HG03280 (cell line): ENCODE measurements around the gene NCK2.

Experiments used
- ATAC-seq: cut with Tn5 transposase; IDR thresholded peaks from one replicate; pipeline ENCODE4 v1.9.1; 2021; ENCODE audit warnings: mild to moderate bottlenecking, moderate library complexity; ENCODE audit not compliant: unreplicated experiment

The NCK2 gene

GRCh38 chr2:105808423-105809096, 63.8 kb downstream of the NCK2 start:
- no peak for ATAC-seq

- peak; percentile 57 for ATAC-seq
These were observed 64.4 kb downstream of the NCK2 start for GRCh38 chr2:105809097-105809473.

- ATAC-seq: no peak
These were observed 65.0 kb downstream of the NCK2 start for GRCh38 chr2:105809723-105810122.

GRCh38 chr2:105812180-105813044, 67.7 kb downstream of the NCK2 start:
- peak; percentile 78 for ATAC-seq

- ATAC-seq: no peak
These were observed 68.3 kb downstream of the NCK2 start for GRCh38 chr2:105813045-105813315.

- ATAC-seq: no peak
These were observed 68.7 kb downstream of the NCK2 start for GRCh38 chr2:105813405-105813804.

- no peak for ATAC-seq
These were observed 69.7 kb downstream of the NCK2 start for GRCh38 chr2:105814291-105814940.

GRCh38 chr2:105815401-105815800, 70.7 kb downstream of the NCK2 start:
- ATAC-seq: no peak

- ATAC-seq: no peak
These were observed 75.4 kb downstream of the NCK2 start for GRCh38 chr2:105820151-105820550.

GRCh38 chr2:105820691-105821090, 76.0 kb downstream of the NCK2 start:
- no peak for ATAC-seq

- ATAC-seq: peak; percentile 16
These were observed 76.9 kb downstream of the NCK2 start for GRCh38 chr2:105821428-105822125.

GRCh38 chr2:105822186-105822585, 77.5 kb downstream of the NCK2 start:
- peak; percentile 75 for ATAC-seq

GRCh38 chr2:105824446-105824845, 79.7 kb downstream of the NCK2 start:
- ATAC-seq: no peak

GRCh38 chr2:105827351-105828096, 82.8 kb downstream of the NCK2 start:
- ATAC-seq: no peak

- ATAC-seq: no peak
These were observed 83.8 kb downstream of the NCK2 start for GRCh38 chr2:105828558-105828957.

GRCh38 chr2:105834931-105835330, 90.2 kb downstream of the NCK2 start:
- ATAC-seq: peak; percentile 89

GRCh38 chr2:105836341-105836740, 91.6 kb downstream of the NCK2 start:
- no peak for ATAC-seq

GRCh38 chr2:105836840-105837692, 92.4 kb downstream of the NCK2 start:
- ATAC-seq: no peak

GRCh38 chr2:105839793-105840192, 95.1 kb downstream of the NCK2 start:
- ATAC-seq: no peak

- ATAC-seq: no peak
These were observed 96.2 kb downstream of the NCK2 start for GRCh38 chr2:105840933-105841332.
